ENCODE results near the gene EPHB1. TPM values are rescaled to one million over a fixed set of nuclear protein-coding genes. Genes with fewer than 3 reads are reported as not detected.
A peak's percentile ranks its signal among the peaks of the same experiment; 100 is the strongest.

The EPHB1 gene
- total and polyA plus RNA-seq, 2 of the 13 experiments (the other 11 are each of a cell fraction or from before 2014, with no cell fraction given) = 0.07 to 0.21 TPM

DNA sequence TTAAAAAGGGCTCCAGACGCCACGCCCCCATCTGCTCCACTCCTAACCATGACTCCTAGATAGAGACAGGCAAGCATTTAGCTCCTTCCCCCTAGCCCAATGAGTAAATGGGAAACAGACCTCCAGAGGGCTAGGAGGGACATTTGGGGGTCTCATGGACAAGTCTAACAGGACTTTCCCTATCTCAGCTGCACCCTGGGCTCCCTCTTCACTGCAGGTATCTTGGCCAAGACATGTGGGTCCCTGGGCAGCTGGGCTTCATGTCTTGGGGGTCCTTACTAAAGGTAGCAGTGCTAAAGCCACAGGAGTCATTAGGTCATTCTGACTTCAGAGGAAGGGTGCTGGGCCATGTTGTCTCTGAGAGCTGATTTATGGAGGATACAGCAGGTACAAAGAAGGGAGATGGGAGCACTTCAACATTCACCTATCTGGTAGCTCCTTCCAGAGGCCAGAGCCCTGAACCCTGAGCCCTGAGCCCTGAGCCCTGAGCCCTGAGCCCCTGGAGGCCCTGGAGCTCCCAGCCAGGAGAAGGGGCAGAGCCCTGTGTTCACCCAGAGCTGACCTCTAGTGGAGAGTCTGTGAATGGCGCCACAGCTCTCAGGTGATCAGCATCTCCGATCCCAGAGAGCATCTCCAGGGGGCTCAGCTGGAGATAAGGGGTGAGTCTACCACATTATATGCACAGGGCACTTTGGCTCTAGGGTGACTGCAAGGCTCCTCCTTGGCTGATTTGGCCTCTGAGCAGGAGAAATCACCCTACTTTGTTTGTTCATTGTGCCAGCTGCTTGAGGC lies 40.1 kb upstream of the EPHB1 start:
- H3K4me1 ChIP-seq (ENCODE audit: insufficient read depth, low read length) = no peaks in the 10 kb centered on the region
- no peaks in the 10 kb centered on the region for H3K36me3 ChIP-seq (replicated peaks in 1 of 2; ENCODE audit: control insufficient read depth in 1 of 2, insufficient read depth in 2 of 2, low read length in 2 of 2)
- H3K4me3 ChIP-seq (replicated peaks in 1 of 3; ENCODE audit: insufficient read depth in 1 of 3, low read depth in 2 of 3, low read length in 3 of 3) = no peak overlapping the region
- FAIRE-seq = peak; percentile 21
- no peak for TF ChIP-seq ZBTB21 (CRISPR knock-in tag; IDR thresholded peaks at IDR 0.05)
- peak; percentile 39 for TF ChIP-seq STAG1 (CRISPR knock-in tag; IDR thresholded peaks at IDR 0.05)
- TF ChIP-seq, protein P1, sequence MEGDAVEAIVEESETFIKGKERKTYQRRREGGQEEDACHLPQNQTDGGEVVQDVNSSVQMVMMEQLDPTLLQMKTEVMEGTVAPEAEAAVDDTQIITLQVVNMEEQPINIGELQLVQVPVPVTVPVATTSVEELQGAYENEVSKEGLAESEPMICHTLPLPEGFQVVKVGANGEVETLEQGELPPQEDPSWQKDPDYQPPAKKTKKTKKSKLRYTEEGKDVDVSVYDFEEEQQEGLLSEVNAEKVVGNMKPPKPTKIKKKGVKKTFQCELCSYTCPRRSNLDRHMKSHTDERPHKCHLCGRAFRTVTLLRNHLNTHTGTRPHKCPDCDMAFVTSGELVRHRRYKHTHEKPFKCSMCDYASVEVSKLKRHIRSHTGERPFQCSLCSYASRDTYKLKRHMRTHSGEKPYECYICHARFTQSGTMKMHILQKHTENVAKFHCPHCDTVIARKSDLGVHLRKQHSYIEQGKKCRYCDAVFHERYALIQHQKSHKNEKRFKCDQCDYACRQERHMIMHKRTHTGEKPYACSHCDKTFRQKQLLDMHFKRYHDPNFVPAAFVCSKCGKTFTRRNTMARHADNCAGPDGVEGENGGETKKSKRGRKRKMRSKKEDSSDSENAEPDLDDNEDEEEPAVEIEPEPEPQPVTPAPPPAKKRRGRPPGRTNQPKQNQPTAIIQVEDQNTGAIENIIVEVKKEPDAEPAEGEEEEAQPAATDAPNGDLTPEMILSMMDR (CRISPR knock-in tag; IDR thresholded peaks at IDR 0.05) = peak; percentile 70
- TF ChIP-seq ZNF879 (CRISPR knock-in tag; IDR thresholded peaks at IDR 0.05) = no peak
- TF ChIP-seq RAD21 (CRISPR knock-in tag; IDR thresholded peaks at IDR 0.05) = 0 out of 2 replicates have a peak, but pooled peaks have one; percentile 17
- TF ChIP-seq YY1 (IDR thresholded peaks at IDR 0.05; ENCODE audit: insufficient read depth, insufficient replicate concordance, low read depth, low read length) = peak; percentile 23
- TF ChIP-seq SMC3 (IDR thresholded peaks at IDR 0.05; ENCODE audit: low read length) = peak; percentile 23; the same call in 1 of the 2 replicates
- TF ChIP-seq SETDB1 (CRISPR knock-in tag; IDR thresholded peaks at IDR 0.05; ENCODE audit: borderline replicate concordance) = 0 out of 2 replicates have a peak, but pooled peaks have one; percentile 23
- TF ChIP-seq ZNF253 (CRISPR knock-in tag; IDR thresholded peaks at IDR 0.05; ENCODE audit: borderline replicate concordance) = no peak
- TF ChIP-seq XRCC5 (optimal IDR thresholded peaks at IDR 0.05; ENCODE audit: low read length) = peak; percentile 51
- in situ Hi-C loops (cut with HindIII; ENCODE audit: extremely low pct_ligation_motif_present, low pct_unique_long_range_greater_than_20kb) (loop anchor here (5.0 kb wide), 1 partner anchor 153 kb away; no protein-coding TSS in a partner anchor), intact Hi-C loops (cut with micrococcal nuclease; ENCODE audit: unreplicated experiment) (loop anchor here (2.0 kb wide), 1 partner anchor 154 kb away; no protein-coding TSS in a partner anchor)
- peak; percentile 97 for ATAC-seq
- BruUV-seq (replicated peaks) = no TSS peak
- H3K9me3 ChIP-seq (ENCODE audit: low read length) = no peaks in the 10 kb centered on the region
- DNase-seq (ENCODE audit: low spot score) = peak; percentile 29
- no peak overlapping the region for H2AFZ ChIP-seq (ENCODE audit: low read length)
- H3K4me2 ChIP-seq (ENCODE audit: low read depth, low read length) = no peak overlapping the region
- H3K27me3 ChIP-seq (ENCODE audit: control insufficient read depth in 1 of 2, insufficient read depth in 2 of 2, low read length in 2 of 2) = no peaks in the 10 kb centered on the region; a peak in 1 of 5 replicates
- H3K79me2 ChIP-seq (ENCODE audit: insufficient read depth, low read length) = no peaks in the 10 kb centered on the region
- H4K20me1 ChIP-seq (ENCODE audit: insufficient read depth, low read length) = no peaks in the 10 kb centered on the region
- no peak overlapping the region for H3K9ac ChIP-seq (ENCODE audit: insufficient read depth, low read depth, low read length)
- 15% methylated on average over 2 of the region's 4 CpGs for whole genome bisulfite sequencing (ENCODE audit: low lambda C conversion rate)
- CTCF ChIA-PET (ENCODE audit: low intra/inter-chr PET ratio, low total read pairs) = no interaction called here
- no peak overlapping the region for H3K27ac ChIP-seq (ENCODE audit: extremely low read length, insufficient read depth, low read length)
- POLR2A ChIA-PET = no interaction called here
